ENCODE results near the gene SVEP1.

SVEP1 gene

GRCh38 chr9:110521206-110521605 lies 58.3 kb downstream of the SVEP1 start:
- DNase-seq (ENCODE audit: low read depth in 2 of 2): no peak

DNA sequence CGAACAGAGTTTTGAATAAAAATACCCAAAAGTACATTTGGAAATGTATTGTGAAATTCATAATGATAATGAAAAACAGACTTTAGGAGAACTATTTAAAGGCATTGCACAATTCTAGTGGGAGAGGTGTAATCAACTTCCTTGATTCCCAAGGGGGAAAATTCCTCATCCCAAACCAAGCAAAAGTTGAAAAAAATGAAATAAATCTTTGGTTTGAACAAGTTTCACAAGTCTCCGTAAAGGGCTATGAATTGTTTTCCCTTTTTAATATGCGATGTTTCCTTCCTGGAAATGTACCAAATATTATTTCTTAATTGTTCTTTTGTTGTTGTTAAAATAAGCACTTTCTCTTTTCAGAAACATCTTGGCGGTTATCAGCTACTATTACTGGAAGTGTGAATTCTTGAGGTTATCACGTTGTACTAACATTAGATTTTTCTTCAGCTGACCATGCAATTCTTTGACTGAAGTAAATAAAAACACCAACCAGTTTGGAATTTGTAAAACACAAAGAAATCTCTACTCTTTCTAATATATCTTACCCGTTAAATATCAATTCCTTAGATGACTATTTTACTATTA lies 59.3 kb downstream of the SVEP1 start:
- no peak for DNase-seq (ENCODE audit: low read depth in 2 of 2)

- no peak for DNase-seq (ENCODE audit: low read depth in 2 of 2)
These were observed 62.1 kb downstream of the SVEP1 start for GRCh38 chr9:110517483-110517882.

DNA sequence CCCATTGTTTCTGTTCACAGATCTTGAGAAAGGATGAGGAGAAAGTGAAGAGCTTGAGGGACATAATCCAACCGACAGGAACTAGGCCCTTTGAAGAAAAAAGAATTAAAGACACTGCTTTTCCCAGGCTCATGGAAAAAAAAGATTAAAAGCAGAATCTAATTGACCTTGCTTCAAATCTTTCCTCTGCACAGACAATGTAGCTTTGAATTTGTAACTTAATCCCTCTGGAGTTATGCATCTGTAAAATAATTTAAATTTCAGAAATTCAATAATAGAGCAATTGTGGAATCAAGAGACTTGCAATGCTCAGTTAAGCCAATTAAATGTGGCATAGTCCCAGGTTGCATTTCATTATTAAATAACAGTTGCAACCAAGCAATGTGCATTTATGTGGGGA lies 64.6 kb downstream of the SVEP1 start:
- no peak for DNase-seq (ENCODE audit: low read depth in 2 of 2)

DNA sequence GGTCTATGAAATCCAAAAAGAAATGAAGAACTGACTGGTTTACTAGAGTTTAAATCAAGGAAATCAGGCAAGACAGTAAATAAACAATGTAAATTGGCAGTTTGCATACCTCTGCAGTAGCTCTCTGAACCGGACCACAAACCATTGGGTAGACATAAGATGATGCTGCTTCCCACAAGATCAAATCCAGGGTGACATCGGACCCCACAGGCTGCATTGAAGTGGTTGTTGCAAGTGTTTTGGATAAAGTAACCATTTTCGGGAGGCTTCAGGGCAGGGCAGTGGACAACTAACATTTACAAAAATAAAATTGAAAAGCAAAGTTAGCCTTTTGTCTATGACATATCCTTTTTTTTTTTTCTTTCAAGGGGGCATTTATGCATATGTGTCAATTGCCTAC lies 66.7 kb downstream of the SVEP1 start:
- DNase-seq (ENCODE audit: low read depth in 2 of 2): no peak

- no peak for DNase-seq (ENCODE audit: low read depth in 2 of 2)
These were observed 69.7 kb downstream of the SVEP1 start for GRCh38 chr9:110509792-110510191.

DNA sequence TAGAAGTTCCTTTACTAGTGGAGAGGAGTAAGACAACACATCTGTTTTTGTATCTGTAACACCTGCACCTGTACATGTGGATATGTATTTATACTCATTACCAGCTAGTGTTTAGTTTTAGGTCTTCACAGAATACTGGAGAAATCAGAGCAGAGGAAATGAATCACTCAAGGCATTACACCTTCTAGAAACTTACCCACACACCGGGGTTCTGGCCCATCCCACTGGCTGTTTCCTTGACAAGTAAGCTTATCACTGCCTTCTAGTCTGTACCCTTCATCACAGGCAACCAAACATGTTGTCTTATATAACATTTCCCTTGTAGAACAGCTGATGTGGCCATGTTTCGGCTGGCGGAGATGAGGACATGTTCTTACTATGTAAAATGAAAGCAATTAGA lies 76.7 kb downstream of the SVEP1 start:
- DNase-seq (ENCODE audit: low read depth in 2 of 2): no peak

GRCh38 chr9:110499608-110500007 lies 79.9 kb downstream of the SVEP1 start:
- DNase-seq (ENCODE audit: low read depth in 2 of 2): no peak

- no peak for DNase-seq (ENCODE audit: low read depth in 2 of 2)
These were observed 92.3 kb downstream of the SVEP1 start for GRCh38 chr9:110487196-110487595.

DNA sequence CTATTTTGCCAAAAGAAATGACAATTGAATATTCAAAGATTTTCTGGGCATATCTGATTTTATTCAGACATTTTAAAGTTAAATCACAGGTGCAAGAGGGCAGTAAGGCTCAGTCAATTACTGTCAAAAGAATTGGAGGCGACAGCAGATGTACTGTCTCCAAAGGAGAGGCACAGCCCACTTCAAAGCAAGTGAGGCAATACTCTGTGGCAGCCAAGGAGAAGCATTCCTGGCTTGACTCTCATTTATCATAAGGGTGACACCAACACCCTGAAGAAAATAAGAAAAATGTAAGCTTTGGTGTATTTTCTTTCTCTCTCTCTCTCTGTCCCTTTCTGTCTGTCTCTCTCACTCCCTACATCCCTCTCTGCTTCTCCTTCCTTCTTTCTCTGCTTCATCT lies 93.3 kb downstream of the SVEP1 start:
- DNase-seq (ENCODE audit: low read depth in 2 of 2): no peak

GRCh38 chr9:110479481-110479880 lies 100.1 kb downstream of the SVEP1 start:
- no peak for DNase-seq (ENCODE audit: low read depth in 2 of 2)

GRCh38 chr9:110476251-110476650 lies 103.3 kb downstream of the SVEP1 start:
- no peak for DNase-seq (ENCODE audit: low read depth in 2 of 2)

GRCh38 chr9:110472111-110472510 lies 107.4 kb downstream of the SVEP1 start:
- DNase-seq (ENCODE audit: low read depth in 2 of 2): no peak

GRCh38 chr9:110468950-110469349 lies 110.6 kb downstream of the SVEP1 start:
- DNase-seq (ENCODE audit: low read depth in 2 of 2): no peak

GRCh38 chr9:110465190-110465589 lies 114.4 kb downstream of the SVEP1 start:
- DNase-seq (ENCODE audit: low read depth in 2 of 2): no peak

- no peak for DNase-seq (ENCODE audit: low read depth in 2 of 2)
These were observed 115.2 kb downstream of the SVEP1 start for GRCh38 chr9:110464321-110464720.

- no peak for DNase-seq (ENCODE audit: low read depth in 2 of 2)
These were observed 116.0 kb downstream of the SVEP1 start for GRCh38 chr9:110463499-110463898.

DNA sequence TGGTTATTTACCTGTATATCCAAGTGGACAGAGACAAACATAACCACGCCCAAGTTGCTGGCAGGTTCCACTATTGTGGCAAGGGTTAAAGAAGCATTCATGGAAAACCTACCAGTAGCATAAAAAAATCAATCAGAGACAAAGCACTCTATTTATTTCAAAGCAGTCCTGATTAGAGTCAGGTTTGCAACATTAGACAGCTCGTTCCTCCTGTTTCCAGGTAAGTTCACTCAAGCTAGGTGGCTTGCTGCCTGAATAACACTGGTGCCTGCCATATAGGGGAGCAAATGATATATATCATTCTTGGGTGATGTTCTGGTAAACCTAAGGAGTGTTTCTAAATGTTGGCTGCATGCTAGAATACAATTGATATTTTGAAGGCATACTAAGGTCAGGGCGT lies 122.3 kb downstream of the SVEP1 start:
- no peak for DNase-seq (ENCODE audit: low read depth in 2 of 2)

GRCh38 chr9:110456681-110457080 lies 122.9 kb downstream of the SVEP1 start:
- no peak for DNase-seq (ENCODE audit: low read depth in 2 of 2)

DNA sequence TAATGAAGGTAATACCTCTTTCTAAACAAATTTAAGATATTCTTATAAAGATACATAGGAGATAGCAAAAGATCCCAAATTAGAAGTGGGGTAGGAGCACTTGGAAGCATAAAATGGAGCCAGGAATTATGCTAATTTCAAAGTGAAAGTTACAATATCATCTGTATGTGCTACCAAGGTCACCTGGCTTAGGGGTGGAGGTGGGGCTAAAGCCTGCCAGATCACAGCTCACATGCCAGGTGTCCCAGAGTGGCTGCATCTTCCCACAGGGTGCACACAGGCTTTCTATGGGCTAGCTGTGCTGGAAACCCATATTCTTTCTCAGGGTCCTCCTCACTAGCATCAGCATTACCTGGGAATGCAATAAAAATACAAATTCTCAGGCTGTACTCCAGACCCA lies 123.7 kb downstream of the SVEP1 start:
- DNase-seq (ENCODE audit: low read depth in 2 of 2): no peak

DNA sequence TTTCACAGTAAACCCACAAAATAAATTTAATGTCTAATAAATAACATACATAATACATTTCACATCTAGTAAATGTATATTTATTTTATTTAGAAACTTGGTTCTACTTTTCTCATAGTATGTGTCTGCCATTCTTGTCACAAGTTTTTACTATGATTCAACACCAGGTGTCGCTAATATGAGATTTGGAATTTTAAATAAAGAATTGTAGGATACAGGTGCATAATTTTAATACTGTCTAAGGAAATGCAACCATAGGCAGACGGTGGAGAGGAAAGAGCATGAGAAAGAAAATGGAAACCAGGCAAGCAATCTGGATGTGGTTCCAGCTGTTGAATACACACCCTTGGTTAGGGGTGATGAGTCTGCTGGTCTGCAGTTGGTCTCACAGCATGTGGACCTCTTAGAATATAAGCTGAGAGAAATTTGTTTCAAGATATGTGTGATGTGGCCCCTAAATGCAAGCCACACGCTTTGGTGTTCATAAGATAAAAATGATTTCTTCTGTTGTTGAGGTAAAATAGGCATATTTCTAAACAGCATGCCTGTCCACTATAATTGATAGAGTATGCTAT lies 127.2 kb downstream of the SVEP1 start:
- DNase-seq (ENCODE audit: low read depth in 2 of 2): no peak

DNA sequence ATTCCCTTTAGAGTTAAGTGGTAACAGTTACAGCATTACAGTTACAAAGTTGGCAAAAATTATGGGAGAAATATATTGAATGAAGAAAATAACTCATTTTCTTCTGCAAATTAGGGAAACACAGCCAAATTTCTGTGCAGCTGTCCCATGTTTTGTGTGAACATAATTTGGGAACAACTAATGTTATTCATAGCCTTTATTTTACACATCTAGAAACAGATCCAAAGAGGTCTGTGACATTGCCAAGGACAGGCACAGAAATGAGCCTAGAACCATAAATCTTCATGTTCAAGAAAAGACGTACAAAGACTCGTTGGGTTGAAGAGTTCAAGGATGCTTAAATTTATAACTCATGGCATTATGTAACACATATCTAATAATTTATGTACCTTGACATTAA lies 127.8 kb downstream of the SVEP1 start:
- no peak for DNase-seq (ENCODE audit: low read depth in 2 of 2)

DNA sequence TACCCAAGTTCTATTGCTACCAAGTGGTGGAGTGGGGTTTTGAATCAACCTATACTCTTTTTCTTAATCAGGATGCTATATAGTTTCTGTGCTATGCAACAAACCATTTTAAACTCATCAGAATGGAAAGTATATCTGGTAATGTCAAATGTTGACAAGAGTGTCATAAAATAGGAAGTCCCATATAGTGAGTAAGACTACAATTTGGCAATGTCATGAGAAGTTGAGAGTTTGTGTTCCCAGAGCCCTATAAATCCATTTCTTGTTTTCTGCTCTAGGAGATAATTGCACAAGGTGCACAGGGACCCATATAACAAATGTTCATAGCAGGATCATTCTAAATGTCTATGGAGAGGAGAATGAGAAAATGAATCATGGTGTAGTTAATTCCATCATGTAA lies 132.1 kb downstream of the SVEP1 start:
- DNase-seq (ENCODE audit: low read depth in 2 of 2): no peak

GRCh38 chr9:110446171-110446570 lies 133.4 kb downstream of the SVEP1 start:
- DNase-seq (ENCODE audit: low read depth in 2 of 2): no peak
